Parathyroid adenoma (tissue), 2 donors: ENCODE results near the gene ZNRF4.
"Not testable (repeated sequence)": the region's sequence is repeated elsewhere in the genome, so short reads cannot be mapped to it uniquely, and the experiment has no call there.

Experiments used
- H2AFZ ChIP-seq: fragments of 300-600 bp; sonication (generic); one replicate; pipeline ENCODE4 v1.7.0; 2017; ENCODE audit warnings: antibody characterized with exemption, mild to moderate bottlenecking
- H3K27ac ChIP-seq: fragments of 300-600 bp; sonication (generic); one replicate; pipeline ENCODE4 v1.7.0; 2017
- H3K27me3 ChIP-seq: fragments of 300-600 bp; sonication (generic); one replicate; pipeline ENCODE4 v1.7.0; 2017; ENCODE audit warnings: low read length; ENCODE audit not compliant: control insufficient read depth, insufficient read depth
- H3K36me3 ChIP-seq: fragments of 300-600 bp; sonication (generic); one replicate; pipeline ENCODE4 v1.7.0; 2017; ENCODE audit warnings: low read length; ENCODE audit not compliant: control insufficient read depth, insufficient read depth
- H3K4me1 ChIP-seq: fragments of 300-600 bp; sonication (generic); one replicate; pipeline ENCODE4 v1.7.0; 2017; ENCODE audit warnings: control low read depth
- H3K4me2 ChIP-seq: fragments of 300-600 bp; sonication (generic); one replicate; pipeline ENCODE4 v1.7.0; 2017; ENCODE audit warnings: low read length
- H3K4me3 ChIP-seq: fragments of 300-600 bp; sonication (generic); one replicate; pipeline ENCODE4 v1.7.0; 2017; ENCODE audit warnings: low read depth, low read length
- H3K79me2 ChIP-seq: fragments of 300-600 bp; sonication (generic); one replicate; pipeline ENCODE4 v1.7.0; 2017; ENCODE audit warnings: control low read depth
- H3K9ac ChIP-seq: fragments of 300-600 bp; sonication (generic); one replicate; pipeline ENCODE4 v1.7.0; 2017; ENCODE audit warnings: mild to moderate bottlenecking
- H3K9me3 ChIP-seq: fragments of 300-600 bp; sonication (generic); one replicate; pipeline ENCODE4 v1.7.0; 2017; ENCODE audit warnings: low read length; ENCODE audit not compliant: control insufficient read depth
- CTCF ChIP-seq: fragments of 300-600 bp; sonication (generic); IDR thresholded peaks from one replicate; pipeline ENCODE4 v1.7.0; 2017; ENCODE audit warnings: antibody characterized with exemption, mild to moderate bottlenecking
- donor health status: primary hyperparathyroidism.

The ZNRF4 gene

GRCh38 chr19:5480427-5480836 lies 25.2 kb downstream of the ZNRF4 start:
- H3K27ac ChIP-seq = no peak overlapping the region
- no peaks in the 10 kb centered on the region for H3K4me1 ChIP-seq
- no peaks in the 10 kb centered on the region for H3K36me3 ChIP-seq
- H3K9ac ChIP-seq = no peak overlapping the region
- TF ChIP-seq CTCF = no peak
- peaks cover 3% of the 10 kb centered on the region for H3K27me3 ChIP-seq
- no peak overlapping the region for H3K4me2 ChIP-seq
- no peaks in the 10 kb centered on the region for H3K9me3 ChIP-seq
- no peak overlapping the region for H2AFZ ChIP-seq
- H3K79me2 ChIP-seq = no peaks in the 10 kb centered on the region
- H3K4me3 ChIP-seq = no peak overlapping the region

DNA sequence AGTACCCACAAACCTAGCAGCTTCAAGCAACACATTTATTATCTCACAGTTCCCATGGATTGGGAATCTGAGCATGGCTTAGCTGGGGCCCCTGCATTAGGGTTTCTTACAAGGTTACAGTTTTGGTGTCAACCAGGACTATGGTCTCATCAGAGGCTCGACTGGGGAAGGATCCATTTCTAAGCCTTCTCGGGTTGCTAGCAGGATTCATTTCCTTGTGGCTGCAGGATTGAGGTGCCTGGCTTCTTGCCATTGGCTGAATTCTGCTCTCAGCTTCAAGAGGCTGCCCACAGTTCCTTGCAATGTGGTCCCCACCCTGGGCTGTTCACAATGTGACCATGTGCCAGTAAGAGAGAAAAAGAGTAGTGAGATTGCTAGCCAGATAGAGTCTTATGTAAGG lies 26.7 kb downstream of the ZNRF4 start:
- H2AFZ ChIP-seq = no peak overlapping the region
- no peak for TF ChIP-seq CTCF
- H3K4me1 ChIP-seq = no peaks in the 10 kb centered on the region
- H3K4me3 ChIP-seq = no peak overlapping the region
- H3K9ac ChIP-seq = no peak overlapping the region
- H3K36me3 ChIP-seq = no peaks in the 10 kb centered on the region
- H3K9me3 ChIP-seq = no peaks in the 10 kb centered on the region
- H3K79me2 ChIP-seq = no peaks in the 10 kb centered on the region
- H3K4me2 ChIP-seq = no peak overlapping the region
- no peak overlapping the region for H3K27ac ChIP-seq
- H3K27me3 ChIP-seq = peaks cover 3% of the 10 kb centered on the region

GRCh38 chr19:5484398-5485285 lies 29.4 kb downstream of the ZNRF4 start:
- Histone ChIP-seq H3K4me1 (no peaks in the 10 kb centered on the region), H3K9ac (no peak overlapping the region), H3K36me3 (no peaks in the 10 kb centered on the region), H2AFZ (no peak overlapping the region), H3K9me3 (no peaks in the 10 kb centered on the region), H3K4me2 (no peak overlapping the region), H3K79me2 (no peaks in the 10 kb centered on the region), H3K27ac (no peak overlapping the region), H3K27me3 (no peaks in the 10 kb centered on the region), H3K4me3 (no peak overlapping the region)
- no peak for TF ChIP-seq CTCF

GRCh38 chr19:5485286-5485636 lies 30.0 kb downstream of the ZNRF4 start:
- no peaks in the 10 kb centered on the region for H3K79me2 ChIP-seq
- H3K36me3 ChIP-seq = no peaks in the 10 kb centered on the region
- no peak for TF ChIP-seq CTCF
- H3K9me3 ChIP-seq = no peaks in the 10 kb centered on the region
- no peak overlapping the region for H3K4me2 ChIP-seq
- H3K4me3 ChIP-seq = no peak overlapping the region
- no peaks in the 10 kb centered on the region for H3K27me3 ChIP-seq
- H3K27ac ChIP-seq = no peak overlapping the region
- H3K4me1 ChIP-seq = no peaks in the 10 kb centered on the region
- no peak overlapping the region for H3K9ac ChIP-seq
- no peak overlapping the region for H2AFZ ChIP-seq

- not testable (repeated sequence) for H3K27me3 ChIP-seq
Observed at GRCh38 chr19:5485658-5486057, 30.4 kb downstream of the ZNRF4 start.

More at GRCh38 chr19:5485658-5486057, 30.4 kb downstream of the ZNRF4 start:
- H3K9me3 ChIP-seq, H3K79me2 ChIP-seq, H3K36me3 ChIP-seq, H3K4me3 ChIP-seq, H3K27ac ChIP-seq, H3K4me1 ChIP-seq, H2AFZ ChIP-seq, H3K9ac ChIP-seq, H3K4me2 ChIP-seq: not testable (repeated sequence)
